ENCODE measurements around the gene LAG3.

DNA sequence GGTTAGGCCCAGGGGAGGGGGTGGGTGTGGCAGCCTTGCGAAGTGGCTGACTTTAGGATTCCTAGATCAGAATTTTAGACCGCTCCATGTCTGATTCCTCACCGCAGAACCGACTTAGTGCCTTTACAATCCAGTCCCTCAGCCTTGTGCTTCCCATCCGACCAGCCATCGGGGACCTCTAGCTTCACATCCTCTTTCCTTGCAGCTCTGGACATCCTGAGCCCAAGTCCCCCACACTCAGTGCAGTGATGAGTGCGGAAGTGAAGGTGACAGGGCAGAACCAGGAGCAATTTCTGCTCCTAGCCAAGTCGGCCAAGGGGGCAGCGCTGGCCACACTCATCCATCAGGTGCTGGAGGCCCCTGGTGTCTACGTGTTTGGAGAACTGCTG is 47.9 kb upstream of the LAG3 start:
- TF ChIP-seq, protein P1, sequence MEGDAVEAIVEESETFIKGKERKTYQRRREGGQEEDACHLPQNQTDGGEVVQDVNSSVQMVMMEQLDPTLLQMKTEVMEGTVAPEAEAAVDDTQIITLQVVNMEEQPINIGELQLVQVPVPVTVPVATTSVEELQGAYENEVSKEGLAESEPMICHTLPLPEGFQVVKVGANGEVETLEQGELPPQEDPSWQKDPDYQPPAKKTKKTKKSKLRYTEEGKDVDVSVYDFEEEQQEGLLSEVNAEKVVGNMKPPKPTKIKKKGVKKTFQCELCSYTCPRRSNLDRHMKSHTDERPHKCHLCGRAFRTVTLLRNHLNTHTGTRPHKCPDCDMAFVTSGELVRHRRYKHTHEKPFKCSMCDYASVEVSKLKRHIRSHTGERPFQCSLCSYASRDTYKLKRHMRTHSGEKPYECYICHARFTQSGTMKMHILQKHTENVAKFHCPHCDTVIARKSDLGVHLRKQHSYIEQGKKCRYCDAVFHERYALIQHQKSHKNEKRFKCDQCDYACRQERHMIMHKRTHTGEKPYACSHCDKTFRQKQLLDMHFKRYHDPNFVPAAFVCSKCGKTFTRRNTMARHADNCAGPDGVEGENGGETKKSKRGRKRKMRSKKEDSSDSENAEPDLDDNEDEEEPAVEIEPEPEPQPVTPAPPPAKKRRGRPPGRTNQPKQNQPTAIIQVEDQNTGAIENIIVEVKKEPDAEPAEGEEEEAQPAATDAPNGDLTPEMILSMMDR (conservative IDR thresholded peaks at IDR 0.05; ENCODE audit: low read length): no peak
- no peak for TF ChIP-seq EZH2phosphoT487 (IDR thresholded peaks at IDR 0.05; ENCODE audit: borderline replicate concordance, low read depth, low read length)
